GM19372 (cell line): ENCODE data around the gene SELENOF.
"Not testable (repeated sequence)": the region's sequence is repeated elsewhere in the genome, so short reads cannot be mapped to it uniquely, and the experiment has no call there.

Experiments used
- ATAC-seq: cut with Tn5 transposase; IDR thresholded peaks from one replicate; pipeline ENCODE4 v1.9.1; 2021; ENCODE audit warnings: mild to moderate bottlenecking, low read depth, moderate library complexity; ENCODE audit not compliant: unreplicated experiment

SELENOF gene

DNA sequence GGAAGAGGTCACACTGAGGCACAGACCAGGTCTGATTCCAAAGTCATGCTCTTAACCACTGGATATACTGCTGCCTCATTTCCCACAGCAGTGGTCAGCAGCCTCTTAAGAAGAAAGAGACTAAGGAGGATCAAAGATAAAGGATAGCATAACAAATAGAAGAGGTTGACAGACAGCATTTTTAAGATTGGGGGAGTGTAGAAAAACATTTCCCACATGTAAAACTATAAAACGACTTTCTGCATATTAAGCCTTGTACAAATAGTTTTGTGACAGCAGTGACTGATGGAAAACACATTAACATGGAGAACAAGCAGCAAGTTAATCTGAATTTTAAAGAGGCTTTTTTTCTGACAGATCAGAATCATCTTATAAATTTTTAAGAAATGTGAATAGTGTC is 92.0 kb downstream of the SELENOF start:
- no peak for ATAC-seq

GRCh38 chr1:86819970-86820369 is 94.0 kb downstream of the SELENOF start:
- ATAC-seq: not testable (repeated sequence)

DNA sequence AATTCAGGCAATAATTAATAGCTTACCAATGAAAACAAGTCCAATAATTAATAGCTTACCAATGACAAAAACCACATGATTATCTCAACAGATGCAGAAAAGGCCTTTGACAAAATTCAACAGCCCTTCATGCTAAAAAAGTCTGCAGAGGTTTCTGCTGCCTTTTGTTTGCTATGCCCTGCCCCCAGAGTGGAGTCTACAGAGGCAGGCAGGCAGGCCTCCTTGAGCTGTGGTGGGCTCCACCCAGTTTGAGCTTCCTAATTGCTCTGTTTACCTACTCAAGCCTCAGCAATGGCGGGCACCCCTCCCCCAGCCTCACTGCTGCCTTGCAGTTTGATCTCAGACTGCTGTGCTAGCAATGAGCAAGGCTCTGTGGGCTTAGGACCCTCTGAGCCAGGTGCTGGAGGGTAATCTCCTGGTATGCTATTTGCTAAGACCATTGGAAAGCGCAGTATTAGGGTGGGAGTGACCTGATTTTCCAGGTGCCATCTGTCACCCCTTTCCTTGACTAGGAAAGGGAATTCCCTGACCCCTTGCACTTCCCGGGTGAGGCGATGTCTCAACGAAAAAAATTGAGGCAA is 96.6 kb downstream of the SELENOF start:
- ATAC-seq: not testable (repeated sequence)

DNA sequence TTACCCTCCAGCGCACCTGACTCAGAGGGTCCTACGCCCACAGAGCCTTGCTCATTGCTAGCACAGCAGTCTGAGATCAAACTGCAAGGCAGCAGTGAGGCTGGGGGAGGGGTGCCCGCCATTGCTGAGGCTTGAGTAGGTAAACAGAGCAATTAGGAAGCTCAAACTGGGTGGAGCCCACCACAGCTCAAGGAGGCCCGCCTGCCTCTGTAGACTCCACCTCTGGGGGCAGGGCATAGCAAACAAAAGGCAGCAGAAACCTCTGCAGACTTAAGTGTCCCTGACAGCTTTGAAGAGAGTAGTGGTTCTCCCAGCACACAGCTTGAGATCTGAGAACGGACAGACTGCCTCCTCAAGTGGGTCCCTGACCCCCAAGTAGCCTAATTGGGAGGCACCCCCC is 99.8 kb downstream of the SELENOF start:
- not testable (repeated sequence) for ATAC-seq
